DOHH2 (cell line): ENCODE results near the gene MED16.

Experiments
- H3F3A ChIP-seq: fragments of 200-600 bp; sonication (generic), shearing (Covaris generic); 2 replicates; pipeline ENCODE4 v1.6.0; 2016; ENCODE audit warnings: antibody characterized with exemption, mild to moderate bottlenecking; ENCODE audit not compliant: control insufficient read depth, insufficient read depth
- H3K27ac ChIP-seq: fragments of 200-600 bp; sonication (generic); 2 replicates; pipeline ENCODE4 v1.5.1; 2014; ENCODE audit warnings: low read depth, mild to moderate bottlenecking, low read length, moderate library complexity
- H3K27me3 ChIP-seq: fragments of 200-600 bp; sonication (generic); 2 replicates; pipeline ENCODE4 v1.6.1; 2014; ENCODE audit warnings: mild to moderate bottlenecking, low read length, mixed read lengths; ENCODE audit not compliant: control insufficient read depth
- H3K36me3 ChIP-seq: fragments of 200-600 bp; sonication (generic); 2 replicates; pipeline ENCODE4 v1.6.1; 2014; ENCODE audit warnings: mild to moderate bottlenecking, low read length, moderate library complexity, mixed read lengths; ENCODE audit not compliant: control insufficient read depth
- H3K4me1 ChIP-seq: fragments of 200-600 bp; sonication (generic); 2 replicates; pipeline ENCODE4 v1.6.1; 2014; ENCODE audit warnings: mild to moderate bottlenecking, low read length, mixed read lengths; ENCODE audit not compliant: control insufficient read depth
- H3K4me2 ChIP-seq: fragments of 200-600 bp; sonication (generic); 2 replicates; pipeline ENCODE4 v1.6.0; 2014; ENCODE audit warnings: mild to moderate bottlenecking, low read length, moderate library complexity
- H3K4me3 ChIP-seq: fragments of 200-600 bp; sonication (generic); 2 replicates; pipeline ENCODE4 v1.5.1; 2014; ENCODE audit warnings: mild to moderate bottlenecking, low read length, mixed read lengths
- H3K79me2 ChIP-seq: fragments of 200-600 bp; sonication (generic); 2 replicates; pipeline ENCODE4 v1.6.1; 2014; ENCODE audit warnings: mild to moderate bottlenecking, low read length, mixed read lengths; ENCODE audit not compliant: control insufficient read depth
- H3K9me2 ChIP-seq: fragments of 200-600 bp; sonication (generic); replicated peaks from 2 replicates; pipeline ENCODE4 v1.6.1; 2014; ENCODE audit warnings: mild to moderate bottlenecking, low read length, mixed read lengths; ENCODE audit not compliant: control insufficient read depth
- H3K9me3 ChIP-seq: fragments of 200-600 bp; sonication (generic); 2 replicates; pipeline ENCODE4 v1.6.1; 2014; ENCODE audit warnings: antibody characterized with exemption, low read length, mixed read lengths; ENCODE audit not compliant: control insufficient read depth, insufficient read depth
- H4K20me1 ChIP-seq: fragments of 200-600 bp; sonication (generic); 2 replicates; pipeline ENCODE4 v1.6.0; 2014; ENCODE audit warnings: low read depth, mild to moderate bottlenecking, antibody characterized with exemption, low read length, moderate library complexity; ENCODE audit not compliant: control insufficient read depth, insufficient read depth
- CTCF ChIP-seq: fragments of 200-600 bp; sonication (generic); IDR thresholded peaks from one replicate; pipeline ENCODE4 v1.5.1; 2014; ENCODE audit warnings: antibody characterized with exemption, mild to moderate bottlenecking, low read depth, low read length; ENCODE audit not compliant: poor library complexity, severe bottlenecking
- EZH2phosphoT487 ChIP-seq: fragments of 200-600 bp; sonication (generic); IDR thresholded peaks from 2 replicates; pipeline ENCODE4 v1.6.1; 2017; ENCODE audit warnings: borderline replicate concordance, mild to moderate bottlenecking, antibody characterized with exemption, low read length, moderate library complexity, mixed read lengths

Gene MED16

GRCh38 chr19:934865-935479 is 42.0 kb upstream of the MED16 start:
- Histone ChIP-seq H3K27me3 (peaks cover 18% of the 10 kb centered on the region; the same call in 1 of the 2 replicates), H3K4me1 (no peaks in the 10 kb centered on the region), H3K36me3 (no peaks in the 10 kb centered on the region), H3K4me2 (no peak overlapping the region), H3K79me2 (no peaks in the 10 kb centered on the region), H3K27ac (no peak overlapping the region), H3K9me2 (no peaks in the 10 kb centered on the region), H3K4me3 (no peak overlapping the region), H4K20me1 (0 out of 2 replicates have a peak, but pooled peaks cover 3% of the 10 kb centered on the region), H3K9me3 (no peaks in the 10 kb centered on the region), H3F3A (no peaks in the 10 kb centered on the region)
- no peak for TF ChIP-seq CTCF
- TF ChIP-seq EZH2phosphoT487: no peak

GRCh38 chr19:934197-934840 is 41.3 kb upstream of the MED16 start:
- Histone ChIP-seq H4K20me1 (0 out of 2 replicates have a peak, but pooled peaks cover 3% of the 10 kb centered on the region), H3K9me2 (no peaks in the 10 kb centered on the region), H3K4me1 (no peaks in the 10 kb centered on the region), H3K27ac (no peak overlapping the region), H3K36me3 (no peaks in the 10 kb centered on the region), H3K4me3 (no peak overlapping the region), H3K9me3 (no peaks in the 10 kb centered on the region), H3K27me3 (peaks cover 12% of the 10 kb centered on the region; the same call in 1 of the 2 replicates), H3K4me2 (no peak overlapping the region), H3K79me2 (no peaks in the 10 kb centered on the region), H3F3A (no peaks in the 10 kb centered on the region; the same call in 1 of the 2 replicates)
- no peak for TF ChIP-seq CTCF
- TF ChIP-seq EZH2phosphoT487: no peak

GRCh38 chr19:933553-933882 is 40.5 kb upstream of the MED16 start:
- Histone ChIP-seq H3K79me2 (no peaks in the 10 kb centered on the region), H4K20me1 (peaks cover 7% of the 10 kb centered on the region; the same call in 1 of the 2 replicates), H3K36me3 (no peaks in the 10 kb centered on the region), H3K4me1 (no peaks in the 10 kb centered on the region), H3K4me3 (no peak overlapping the region), H3K27me3 (peaks cover 16% of the 10 kb centered on the region), H3K27ac (no peak overlapping the region), H3F3A (no peaks in the 10 kb centered on the region; the same call in 1 of the 2 replicates), H3K9me2 (no peaks in the 10 kb centered on the region), H3K4me2 (no peak overlapping the region), H3K9me3 (no peaks in the 10 kb centered on the region)
- TF ChIP-seq EZH2phosphoT487 (no peak), CTCF (no peak)
